Gastroesophageal sphincter (tissue), 3 donors: ENCODE measurements around the gene RNF213.

Experiments
- CTCF ChIP-seq, 4 experiments: fragments of 200-600 bp in 2 of 4; fragments of 450-650 bp in 2 of 4; sonication (generic) in 1 of 4; IDR thresholded peaks; one replicate each; pipeline ENCODE4 v1.5.1; 2017 to 2019; ENCODE audit warnings: antibody characterized with exemption in 4 of 4, mild to moderate bottlenecking in 2 of 4, moderate library complexity in 2 of 4
- EP300 ChIP-seq: sonication (generic); formaldehyde crosslinking; IDR thresholded peaks from one replicate; pipeline ENCODE4 v1.6.1; 2017; ENCODE audit warnings: antibody characterized with exemption, mild to moderate bottlenecking
- POLR2A ChIP-seq, 2 donors: fragments of 450-650 bp; IDR thresholded peaks; one replicate each; pipeline ENCODE4 v1.6.1; 2017; ENCODE audit warnings: antibody characterized with exemption in 2 of 2, mild to moderate bottlenecking in 2 of 2, moderate library complexity in 1 of 2

- TF ChIP-seq EP300 = no peak
- no peak for TF ChIP-seq CTCF (IDR thresholded peaks at IDR 0.05)
- TF ChIP-seq POLR2A (IDR thresholded peaks at IDR 0.05) = no peak
Observed at GRCh38 chr17:80315517-80316182, 55.0 kb downstream of the RNF213 start.
